ENCODE results near the gene RIIAD1.

Gene RIIAD1

GRCh38 chr1:151711044-151711800 is 10.1 kb upstream of the RIIAD1 start:
- no peak overlapping the region for H3K4me2 ChIP-seq
- no peak overlapping the region for H3K27ac ChIP-seq
- no peak overlapping the region for H3K9ac ChIP-seq

DNA sequence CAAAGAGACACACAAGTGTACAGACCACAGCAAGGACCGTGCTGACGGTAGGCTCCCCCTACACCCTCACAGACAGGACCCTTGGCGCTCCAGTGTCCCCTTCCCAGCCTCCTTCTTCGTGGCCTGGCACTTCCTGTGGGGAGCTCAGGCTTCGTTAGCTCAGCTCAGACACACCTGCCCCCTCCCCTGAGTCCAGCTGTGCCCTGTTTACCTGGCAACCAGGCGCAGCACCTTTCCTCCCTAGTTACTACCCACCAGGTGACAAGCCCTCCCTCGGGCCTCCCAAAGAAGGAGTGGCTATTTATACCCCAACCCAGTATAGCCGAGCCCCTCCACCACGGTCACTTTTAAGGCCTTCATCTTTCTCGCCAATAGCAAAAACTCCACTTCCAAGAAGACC is 9.4 kb upstream of the RIIAD1 start:
- Histone ChIP-seq H3K27me3 (ENCODE audit: insufficient read depth, low read depth) (peaks cover 83% of the 10 kb centered on the region), H4K20me1 (ENCODE audit: insufficient read depth) (no peaks in the 10 kb centered on the region), H3K4me1 (ENCODE audit: low read depth, poor library complexity, severe bottlenecking) (peaks cover 3% of the 10 kb centered on the region), H3K4me2 (no peak overlapping the region), H3K79me2 (ENCODE audit: insufficient read depth, low read depth) (no peaks in the 10 kb centered on the region), H3K36me3 (ENCODE audit: insufficient read depth) (no peaks in the 10 kb centered on the region), H3K4me3 (IDR thresholded peaks at IDR 0.05; ENCODE audit: insufficient read depth, low read depth, low read length) (no peak overlapping the region), H3K27ac (no peak overlapping the region), H3K9ac (no peak overlapping the region), H2AFZ (ENCODE audit: low read depth) (no peak overlapping the region)
- TF ChIP-seq, protein P1, sequence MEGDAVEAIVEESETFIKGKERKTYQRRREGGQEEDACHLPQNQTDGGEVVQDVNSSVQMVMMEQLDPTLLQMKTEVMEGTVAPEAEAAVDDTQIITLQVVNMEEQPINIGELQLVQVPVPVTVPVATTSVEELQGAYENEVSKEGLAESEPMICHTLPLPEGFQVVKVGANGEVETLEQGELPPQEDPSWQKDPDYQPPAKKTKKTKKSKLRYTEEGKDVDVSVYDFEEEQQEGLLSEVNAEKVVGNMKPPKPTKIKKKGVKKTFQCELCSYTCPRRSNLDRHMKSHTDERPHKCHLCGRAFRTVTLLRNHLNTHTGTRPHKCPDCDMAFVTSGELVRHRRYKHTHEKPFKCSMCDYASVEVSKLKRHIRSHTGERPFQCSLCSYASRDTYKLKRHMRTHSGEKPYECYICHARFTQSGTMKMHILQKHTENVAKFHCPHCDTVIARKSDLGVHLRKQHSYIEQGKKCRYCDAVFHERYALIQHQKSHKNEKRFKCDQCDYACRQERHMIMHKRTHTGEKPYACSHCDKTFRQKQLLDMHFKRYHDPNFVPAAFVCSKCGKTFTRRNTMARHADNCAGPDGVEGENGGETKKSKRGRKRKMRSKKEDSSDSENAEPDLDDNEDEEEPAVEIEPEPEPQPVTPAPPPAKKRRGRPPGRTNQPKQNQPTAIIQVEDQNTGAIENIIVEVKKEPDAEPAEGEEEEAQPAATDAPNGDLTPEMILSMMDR (conservative IDR thresholded peaks at IDR 0.05; ENCODE audit: low read depth, low read length), result no peak

More at GRCh38 chr1:151711044-151711800, 10.1 kb upstream of the RIIAD1 start:
- no peaks in the 10 kb centered on the region for H4K20me1 ChIP-seq (ENCODE audit: insufficient read depth)
- H3K27me3 ChIP-seq (ENCODE audit: insufficient read depth, low read depth), result peaks cover 78% of the 10 kb centered on the region
- H3K4me3 ChIP-seq (IDR thresholded peaks at IDR 0.05; ENCODE audit: insufficient read depth, low read depth, low read length), result no peak overlapping the region
- H3K79me2 ChIP-seq (ENCODE audit: insufficient read depth, low read depth), result no peaks in the 10 kb centered on the region
- no peaks in the 10 kb centered on the region for H3K36me3 ChIP-seq (ENCODE audit: insufficient read depth)
- TF ChIP-seq, protein P1 (conservative IDR thresholded peaks at IDR 0.05; ENCODE audit: low read depth, low read length), result no peak
- H3K4me1 ChIP-seq (ENCODE audit: low read depth, poor library complexity, severe bottlenecking), result no peaks in the 10 kb centered on the region
- H2AFZ ChIP-seq (ENCODE audit: low read depth), result no peak overlapping the region

DNA sequence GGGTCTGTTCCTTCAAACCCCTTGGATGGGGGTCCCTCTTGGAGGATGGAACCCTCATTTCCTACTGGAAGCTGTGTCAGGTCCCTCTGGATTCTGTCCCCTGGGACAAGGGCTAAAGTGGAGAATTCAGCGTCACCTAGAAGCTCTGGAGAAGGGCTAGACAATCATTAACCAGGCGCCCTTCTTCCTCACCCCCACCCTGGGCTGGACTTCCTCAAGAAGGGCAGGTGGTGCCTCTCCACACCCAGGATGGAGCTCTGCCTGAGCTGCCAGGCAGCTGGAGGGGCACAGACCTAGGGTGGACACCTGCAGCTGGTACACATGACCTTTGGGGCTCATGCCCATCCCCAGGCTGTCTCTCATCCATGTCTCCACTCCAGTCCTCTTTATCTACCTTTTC is 8.3 kb upstream of the RIIAD1 start:
- no peak overlapping the region for H3K4me2 ChIP-seq
- H3K4me1 ChIP-seq (ENCODE audit: low read depth, poor library complexity, severe bottlenecking), result peaks cover 4% of the 10 kb centered on the region
- peaks cover 94% of the 10 kb centered on the region for H3K27me3 ChIP-seq (ENCODE audit: insufficient read depth, low read depth)
- TF ChIP-seq, protein P1 (conservative IDR thresholded peaks at IDR 0.05; ENCODE audit: low read depth, low read length), result no peak
- no peak overlapping the region for H3K9ac ChIP-seq
- H3K79me2 ChIP-seq (ENCODE audit: insufficient read depth, low read depth), result no peaks in the 10 kb centered on the region
- no peaks in the 10 kb centered on the region for H3K36me3 ChIP-seq (ENCODE audit: insufficient read depth)
- no peaks in the 10 kb centered on the region for H4K20me1 ChIP-seq (ENCODE audit: insufficient read depth)
- no peak overlapping the region for H2AFZ ChIP-seq (ENCODE audit: low read depth)
- H3K27ac ChIP-seq, result no peak overlapping the region
- H3K4me3 ChIP-seq (IDR thresholded peaks at IDR 0.05; ENCODE audit: insufficient read depth, low read depth, low read length), result no peak overlapping the region

DNA sequence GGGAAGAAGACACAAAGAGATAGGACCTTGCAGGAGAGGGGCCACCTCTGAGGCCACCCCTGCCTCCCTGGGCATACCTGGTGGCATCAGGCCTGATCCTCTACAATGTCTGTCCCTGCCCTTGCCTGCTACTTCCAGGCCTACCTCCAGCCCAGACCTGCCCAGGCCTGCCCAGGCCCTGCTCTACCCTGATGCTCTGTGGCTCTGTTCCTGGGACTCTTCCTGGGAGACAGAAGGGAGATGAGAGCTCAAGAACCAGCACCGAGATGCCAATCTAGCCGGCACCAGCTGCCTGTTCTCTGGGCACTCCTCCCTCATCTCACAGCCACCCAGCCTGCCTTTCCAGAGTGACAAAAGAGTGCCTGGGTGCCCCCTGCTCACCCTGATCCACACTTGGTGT is 7.4 kb upstream of the RIIAD1 start:
- Histone ChIP-seq H4K20me1 (ENCODE audit: insufficient read depth) (no peaks in the 10 kb centered on the region), H3K79me2 (ENCODE audit: insufficient read depth, low read depth) (no peaks in the 10 kb centered on the region), H3K4me2 (no peak overlapping the region), H3K36me3 (ENCODE audit: insufficient read depth) (no peaks in the 10 kb centered on the region), H3K27me3 (ENCODE audit: insufficient read depth, low read depth) (peaks cover 97% of the 10 kb centered on the region), H3K4me3 (IDR thresholded peaks at IDR 0.05; ENCODE audit: insufficient read depth, low read depth, low read length) (no peak overlapping the region), H2AFZ (ENCODE audit: low read depth) (no peak overlapping the region), H3K27ac (no peak overlapping the region), H3K9ac (no peak overlapping the region), H3K4me1 (ENCODE audit: low read depth, poor library complexity, severe bottlenecking) (peaks cover 4% of the 10 kb centered on the region)
- TF ChIP-seq, protein P1 (conservative IDR thresholded peaks at IDR 0.05; ENCODE audit: low read depth, low read length), result no peak
